ENCODE data around the gene MAOB.

Gene MAOB

GRCh38 chrX:43835559-43835958, 46.7 kb downstream of the MAOB start:
- H4K20me1 ChIP-seq (ENCODE audit: insufficient read depth, low read length): no peaks in the 10 kb centered on the region
- TF ChIP-seq CTCF (IDR thresholded peaks at IDR 0.05; ENCODE audit: low read length): no peak
- no peak for TF ChIP-seq EZH2 (optimal IDR thresholded peaks at IDR 0.05; ENCODE audit: low read depth, low read length)
- no peak for TF ChIP-seq EZH2phosphoT487 (IDR thresholded peaks at IDR 0.05; ENCODE audit: low read length)
- H3F3A ChIP-seq (ENCODE audit: insufficient read depth, low read length): no peaks in the 10 kb centered on the region
- DNase-seq: no peak
- H3K9me3 ChIP-seq (replicated peaks; ENCODE audit: insufficient read depth, low read length): no peaks in the 10 kb centered on the region
- H3K9ac ChIP-seq (ENCODE audit: low read length): no peak overlapping the region
- H3K79me2 ChIP-seq (ENCODE audit: low read length): no peaks in the 10 kb centered on the region
- H3K36me3 ChIP-seq (replicated peaks; ENCODE audit: insufficient read depth, low read length): no peaks in the 10 kb centered on the region
- H2AFZ ChIP-seq (ENCODE audit: low read length): no peak overlapping the region
- no peaks in the 10 kb centered on the region for H3K27me3 ChIP-seq (replicated peaks; ENCODE audit: insufficient read depth, low read length)
- H3K4me3 ChIP-seq (ENCODE audit: low read length): no peak overlapping the region
- no peak overlapping the region for H3K4me2 ChIP-seq (ENCODE audit: low read depth, low read length)
- no peak overlapping the region for H3K27ac ChIP-seq (ENCODE audit: low read length)
- H3K9me2 ChIP-seq (replicated peaks; ENCODE audit: insufficient read depth, low read length): no peaks in the 10 kb centered on the region
- H3K4me1 ChIP-seq (ENCODE audit: low read length): no peaks in the 10 kb centered on the region

- H3K36me3 ChIP-seq (replicated peaks; ENCODE audit: insufficient read depth, low read length): no peaks in the 10 kb centered on the region
- no peaks in the 10 kb centered on the region for H3K79me2 ChIP-seq (ENCODE audit: low read length)
- TF ChIP-seq CTCF (IDR thresholded peaks at IDR 0.05; ENCODE audit: low read length) (no peak), EZH2phosphoT487 (IDR thresholded peaks at IDR 0.05; ENCODE audit: low read length) (no peak), EZH2 (optimal IDR thresholded peaks at IDR 0.05; ENCODE audit: low read depth, low read length) (no peak)
- no peak overlapping the region for H3K9ac ChIP-seq (ENCODE audit: low read length)
- no peak overlapping the region for H3K27ac ChIP-seq (ENCODE audit: low read length)
- no peaks in the 10 kb centered on the region for H3K4me1 ChIP-seq (ENCODE audit: low read length)
- H3K4me3 ChIP-seq (ENCODE audit: low read length): no peak overlapping the region
- H2AFZ ChIP-seq (ENCODE audit: low read length): no peak overlapping the region
- no peak overlapping the region for H3K4me2 ChIP-seq (ENCODE audit: low read depth, low read length)
- H3K9me2 ChIP-seq (replicated peaks; ENCODE audit: insufficient read depth, low read length): no peaks in the 10 kb centered on the region
- no peaks in the 10 kb centered on the region for H3K27me3 ChIP-seq (replicated peaks; ENCODE audit: insufficient read depth, low read length)
- H4K20me1 ChIP-seq (ENCODE audit: insufficient read depth, low read length): no peaks in the 10 kb centered on the region
- no peaks in the 10 kb centered on the region for H3K9me3 ChIP-seq (replicated peaks; ENCODE audit: insufficient read depth, low read length)
- H3F3A ChIP-seq (ENCODE audit: insufficient read depth, low read length): no peaks in the 10 kb centered on the region
- DNase-seq: no peak
Measured at GRCh38 chrX:43827791-43828190, 54.5 kb downstream of the MAOB start.

- Histone ChIP-seq H3K9me3 (replicated peaks; ENCODE audit: insufficient read depth, low read length) (no peaks in the 10 kb centered on the region), H3K9ac (ENCODE audit: low read length) (no peak overlapping the region), H3K4me3 (ENCODE audit: low read length) (no peak overlapping the region), H3K36me3 (replicated peaks; ENCODE audit: insufficient read depth, low read length) (no peaks in the 10 kb centered on the region), H3K4me1 (ENCODE audit: low read length) (no peaks in the 10 kb centered on the region), H4K20me1 (ENCODE audit: insufficient read depth, low read length) (no peaks in the 10 kb centered on the region), H3F3A (ENCODE audit: insufficient read depth, low read length) (no peaks in the 10 kb centered on the region), H3K27me3 (replicated peaks; ENCODE audit: insufficient read depth, low read length) (no peaks in the 10 kb centered on the region), H3K27ac (ENCODE audit: low read length) (no peak overlapping the region), H2AFZ (ENCODE audit: low read length) (no peak overlapping the region), H3K4me2 (ENCODE audit: low read depth, low read length) (no peak overlapping the region), H3K9me2 (replicated peaks; ENCODE audit: insufficient read depth, low read length) (no peaks in the 10 kb centered on the region), H3K79me2 (ENCODE audit: low read length) (no peaks in the 10 kb centered on the region)
- no peak for DNase-seq
- TF ChIP-seq CTCF (IDR thresholded peaks at IDR 0.05; ENCODE audit: low read length) (no peak), EZH2phosphoT487 (IDR thresholded peaks at IDR 0.05; ENCODE audit: low read length) (no peak), EZH2 (optimal IDR thresholded peaks at IDR 0.05; ENCODE audit: low read depth, low read length) (no peak)
Measured at GRCh38 chrX:43822014-43822413, 60.2 kb downstream of the MAOB start.
